Type B pancreatic cell (in vitro differentiated cells): ENCODE results near the gene NISCH. TPM values are rescaled to one million over a fixed set of nuclear protein-coding genes. Genes with fewer than 3 reads are reported as not detected.
A peak's percentile ranks its signal among the peaks of the same experiment; 100 is the strongest.

Source experiments
- DNase-seq: peaks from one replicate; pipeline ENCODE4 v3.0.0; 2021; ENCODE audit warnings: mixed read lengths; ENCODE audit not compliant: unreplicated experiment; ENCODE audit errors: extremely low spot score
- H3K27ac Mint-ChIP-seq: 2 replicates; pipeline ENCODE4 v1.8.0; 2021; ENCODE audit warnings: mild to moderate bottlenecking, mixed read lengths
- H3K27me3 Mint-ChIP-seq: 2 replicates; pipeline ENCODE4 v1.8.0; 2021; ENCODE audit warnings: mixed read lengths
- H3K36me3 Mint-ChIP-seq: 2 replicates; pipeline ENCODE4 v1.8.0; 2021; ENCODE audit warnings: mixed read lengths
- H3K4me1 Mint-ChIP-seq: one replicate; pipeline ENCODE4 v1.8.0; 2021; ENCODE audit warnings: mixed read lengths; ENCODE audit not compliant: unreplicated experiment
- H3K4me3 Mint-ChIP-seq: 2 replicates; pipeline ENCODE4 v1.8.0; 2021; ENCODE audit warnings: mild to moderate bottlenecking, mixed read lengths
- H3K9me3 Mint-ChIP-seq: 2 replicates; pipeline ENCODE4 v1.8.0; 2021; ENCODE audit warnings: mixed read lengths
- CTCF ChIP-seq: fragments of 200-600 bp; sonication (generic); conservative IDR thresholded peaks from 2 replicates; pipeline ENCODE4 v1.5.0; 2021; ENCODE audit warnings: antibody characterized with exemption, mild to moderate bottlenecking
- total RNA-seq: library from RNA; stranded (reverse); gene quantifications from 2 replicates; pipeline ENCODE4 v1.2.1, GENCODE V29; 2021; ENCODE audit warnings: low replicate concordance

The NISCH gene
- total RNA-seq, 1 donor from 2014 or later: 149 TPM

- Mint-ChIP-seq H3K36me3 (no peaks in the 10 kb centered on the region), H3K27me3 (no peaks in the 10 kb centered on the region), H3K4me3 (peak overlapping the region; percentile 86), H3K9me3 (no peaks in the 10 kb centered on the region), H3K4me1 (peaks cover 18% of the 10 kb centered on the region), H3K27ac (no peak overlapping the region)
- TF ChIP-seq CTCF: no peak
- no peak for DNase-seq
Observed at GRCh38 chr3:52531860-52532516, 76.6 kb downstream of the NISCH start.

GRCh38 chr3:52532517-52532837, 77.1 kb downstream of the NISCH start:
- peak overlapping the region; percentile 46 for H3K27ac Mint-ChIP-seq
- no peak for DNase-seq
- no peak for TF ChIP-seq CTCF
- H3K36me3 Mint-ChIP-seq: no peaks in the 10 kb centered on the region
- peak overlapping the region; percentile 86 for H3K4me3 Mint-ChIP-seq
- peaks cover 21% of the 10 kb centered on the region for H3K4me1 Mint-ChIP-seq
- no peaks in the 10 kb centered on the region for H3K9me3 Mint-ChIP-seq
- H3K27me3 Mint-ChIP-seq: no peaks in the 10 kb centered on the region

- H3K36me3 Mint-ChIP-seq: peaks cover 5% of the 10 kb centered on the region
- no peak for TF ChIP-seq CTCF
- H3K4me3 Mint-ChIP-seq: peak overlapping the region; percentile 86
- no peaks in the 10 kb centered on the region for H3K27me3 Mint-ChIP-seq
- H3K4me1 Mint-ChIP-seq: peaks cover 27% of the 10 kb centered on the region
- DNase-seq: peak; percentile 72
- H3K9me3 Mint-ChIP-seq: no peaks in the 10 kb centered on the region
- peak overlapping the region; percentile 46 for H3K27ac Mint-ChIP-seq
Observed at GRCh38 chr3:52532838-52533622, 77.6 kb downstream of the NISCH start.

- Mint-ChIP-seq H3K27me3 (no peaks in the 10 kb centered on the region), H3K36me3 (peaks cover 7% of the 10 kb centered on the region), H3K4me1 (peaks cover 31% of the 10 kb centered on the region), H3K9me3 (no peaks in the 10 kb centered on the region), H3K4me3 (peak within 1 kb of the TSS; percentile 99), H3K27ac (peak within 1 kb of the TSS; percentile 91)
- peak; percentile 22 for TF ChIP-seq CTCF
- peak; percentile 85 for DNase-seq
Observed at GRCh38 chr3:52533623-52534280, 78.3 kb downstream of the NISCH start, which contains the start of gene NT5DC2. TSS of gene NT5DC2 (minus strand) at chr3:52533857. CDS start at chr3:52533737, 120 bp downstream.

- DNase-seq: peak; percentile 69
- no peak for TF ChIP-seq CTCF
- Mint-ChIP-seq H3K9me3 (no peaks in the 10 kb centered on the region), H3K27ac (peak overlapping the region; percentile 91), H3K27me3 (no peaks in the 10 kb centered on the region), H3K36me3 (peaks cover 14% of the 10 kb centered on the region), H3K4me3 (peak overlapping the region; percentile 99), H3K4me1 (peaks cover 38% of the 10 kb centered on the region)
Observed at GRCh38 chr3:52534281-52535183, 79.1 kb downstream of the NISCH start.
